ENCODE data around the gene C16orf96. TPM values are rescaled to one million over a fixed set of nuclear protein-coding genes. Genes with fewer than 3 reads are reported as not detected.
A peak's percentile ranks its signal among the peaks of the same experiment; 100 is the strongest.

The C16orf96 gene
- total RNA-seq, 1 experiment from 2014 or later: 0.15 TPM

DNA sequence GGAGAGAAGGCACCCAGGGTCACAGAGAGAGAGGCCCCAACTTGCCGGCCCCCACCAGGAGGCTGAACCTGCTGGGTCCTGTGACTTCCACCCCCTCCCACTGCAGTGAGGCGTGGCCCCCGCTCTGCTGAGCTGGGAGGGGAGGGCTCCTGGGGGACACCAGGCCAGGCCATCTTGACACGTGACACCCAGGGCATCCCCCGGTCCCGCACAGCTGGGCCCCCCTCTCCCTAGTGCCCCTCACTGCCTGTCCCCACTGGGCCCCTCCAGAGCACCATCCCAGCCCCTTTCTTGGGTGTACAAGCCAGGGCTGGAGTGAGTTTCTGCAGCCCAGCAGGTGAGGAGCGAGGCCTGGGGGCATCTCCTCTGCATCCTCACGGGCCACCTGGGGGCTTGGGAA lies 46.2 kb downstream of the C16orf96 start:
- intact Hi-C loops (cut with micrococcal nuclease; ENCODE audit: unreplicated experiment): no loop called here
- Histone ChIP-seq H3K27me3 (ENCODE audit: insufficient read depth, low read depth) (peaks cover 22% of the 10 kb centered on the region), H3K4me1 (replicated peaks; ENCODE audit: insufficient read depth) (no peaks in the 10 kb centered on the region), H3K9me2 (ENCODE audit: insufficient read depth) (no peaks in the 10 kb centered on the region), H4K20me1 (ENCODE audit: insufficient read depth) (peaks cover 9% of the 10 kb centered on the region; the same call in 1 of the 2 replicates), H3F3A (ENCODE audit: insufficient read depth, low read depth) (0 out of 2 replicates have a peak, but pooled peaks cover 7% of the 10 kb centered on the region), H2AFZ (no peak overlapping the region), H3K79me2 (ENCODE audit: low read depth) (no peaks in the 10 kb centered on the region), H3K4me3 (no peak overlapping the region), H3K4me2 (no peak overlapping the region), H3K27ac (no peak overlapping the region), H3K9me3 (ENCODE audit: insufficient read depth, low read depth) (no peaks in the 10 kb centered on the region), H3K36me3 (ENCODE audit: low read depth) (no peaks in the 10 kb centered on the region)
- TF ChIP-seq EZH2 (IDR thresholded peaks at IDR 0.05; ENCODE audit: low read depth) (no peak), CTCF (conservative IDR thresholded peaks at IDR 0.05) (no peak)
- CTCF ChIA-PET: no interaction called here
- no TSS peak for BruUV-seq (replicated peaks)
- no peak for DNase-seq
- POLR2A ChIA-PET (ENCODE audit: unreplicated experiment): no interaction called here

DNA sequence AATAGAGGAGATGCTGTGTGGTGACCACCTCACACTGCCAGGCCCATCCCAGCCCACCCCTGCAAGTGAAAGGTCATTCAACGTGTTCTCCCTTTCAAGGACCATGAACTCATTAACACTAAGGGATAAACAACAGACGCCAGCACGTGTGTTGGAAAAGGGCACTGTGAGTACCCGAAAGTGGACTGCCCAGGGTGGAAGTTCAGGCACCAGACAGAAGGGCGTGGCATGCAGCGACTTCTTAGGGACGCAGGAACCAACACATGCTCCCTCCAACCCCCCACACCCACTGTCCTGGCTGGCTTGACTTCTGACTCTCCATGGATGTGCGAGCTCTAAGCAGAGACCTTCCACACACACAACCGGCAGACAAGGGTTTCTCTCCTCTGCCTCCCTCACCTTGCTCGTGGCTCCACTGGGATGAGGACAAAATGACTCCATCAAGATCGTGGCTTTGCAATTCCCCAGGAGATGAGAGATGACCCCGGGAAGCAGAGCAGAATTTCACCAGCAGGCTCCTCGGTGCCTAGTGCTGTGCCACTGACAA lies 47.6 kb downstream of the C16orf96 start:
- Histone ChIP-seq H2AFZ (no peak overlapping the region), H3K4me2 (no peak overlapping the region), H3K4me1 (replicated peaks; ENCODE audit: insufficient read depth) (no peaks in the 10 kb centered on the region), H3K9me3 (ENCODE audit: insufficient read depth, low read depth) (no peaks in the 10 kb centered on the region), H3K36me3 (ENCODE audit: low read depth) (no peaks in the 10 kb centered on the region), H4K20me1 (ENCODE audit: insufficient read depth) (peaks cover 10% of the 10 kb centered on the region; the same call in 1 of the 2 replicates), H3K9me2 (ENCODE audit: insufficient read depth) (no peaks in the 10 kb centered on the region), H3F3A (ENCODE audit: insufficient read depth, low read depth) (0 out of 2 replicates have a peak, but pooled peaks cover 12% of the 10 kb centered on the region), H3K27ac (no peak overlapping the region), H3K27me3 (ENCODE audit: insufficient read depth, low read depth) (peaks cover 11% of the 10 kb centered on the region), H3K4me3 (no peak overlapping the region), H3K79me2 (ENCODE audit: low read depth) (no peaks in the 10 kb centered on the region)
- ChIA-PET CTCF (no interaction called here), POLR2A (ENCODE audit: unreplicated experiment) (no interaction called here)
- TF ChIP-seq CTCF (conservative IDR thresholded peaks at IDR 0.05) (no peak), EZH2 (IDR thresholded peaks at IDR 0.05; ENCODE audit: low read depth) (no peak)
- no TSS peak for BruUV-seq (replicated peaks)
- intact Hi-C loops (cut with micrococcal nuclease; ENCODE audit: unreplicated experiment): no loop called here
- DNase-seq: peak in 1 of 2 experiments; percentile 29

GRCh38 chr16:4604401-4604800 lies 48.3 kb downstream of the C16orf96 start:
- no peaks in the 10 kb centered on the region for H3K36me3 ChIP-seq (ENCODE audit: low read depth)
- CTCF ChIA-PET: no interaction called here
- BruUV-seq (replicated peaks): no TSS peak

More at GRCh38 chr16:4604401-4604800, 48.3 kb downstream of the C16orf96 start:
- no peaks in the 10 kb centered on the region for H3K79me2 ChIP-seq (ENCODE audit: low read depth)
- H3K4me3 ChIP-seq: no peak overlapping the region
- no peak for TF ChIP-seq EZH2 (IDR thresholded peaks at IDR 0.05; ENCODE audit: low read depth)
- no peak for TF ChIP-seq CTCF (conservative IDR thresholded peaks at IDR 0.05)
- H3F3A ChIP-seq (ENCODE audit: insufficient read depth, low read depth): 0 out of 2 replicates have a peak, but pooled peaks cover 12% of the 10 kb centered on the region
- H3K9me2 ChIP-seq (ENCODE audit: insufficient read depth): no peaks in the 10 kb centered on the region
- peaks cover 14% of the 10 kb centered on the region; the same call in 1 of the 2 replicates for H4K20me1 ChIP-seq (ENCODE audit: insufficient read depth)
- intact Hi-C loops (cut with micrococcal nuclease; ENCODE audit: unreplicated experiment): no loop called here
- DNase-seq: no peak
- no peak overlapping the region for H3K27ac ChIP-seq
- no peaks in the 10 kb centered on the region for H3K4me1 ChIP-seq (replicated peaks; ENCODE audit: insufficient read depth)
- POLR2A ChIA-PET (ENCODE audit: unreplicated experiment): no interaction called here
- H3K27me3 ChIP-seq (ENCODE audit: insufficient read depth, low read depth): peaks cover 4% of the 10 kb centered on the region
- H3K9me3 ChIP-seq (ENCODE audit: insufficient read depth, low read depth): no peaks in the 10 kb centered on the region
- no peak overlapping the region for H2AFZ ChIP-seq
- no peak overlapping the region for H3K4me2 ChIP-seq
